Activated CD8-positive, alpha-beta memory T cell treated with anti-CD3 and anti-CD28 coated beads for 1 hour (primary cell): ENCODE data around the gene B4GALT6.

Experiments used
- DNase-seq, 2 donors: peaks; one replicate each; pipeline ENCODE4 v3.0.0-alpha.2; 2020; ENCODE audit warnings: low read depth in 1 of 2; ENCODE audit errors: extremely low read depth in 1 of 2

Gene B4GALT6

GRCh38 chr18:31694297-31694696 is 9.9 kb upstream of the B4GALT6 start:
- no peak for DNase-seq

- DNase-seq, result no peak
Measured at GRCh38 chr18:31688606-31689005, 4.2 kb upstream of the B4GALT6 start.

- no peak for DNase-seq
Measured at GRCh38 chr18:31686986-31687928, 2.9 kb upstream of the B4GALT6 start.

GRCh38 chr18:31686572-31686971 is 2.2 kb upstream of the B4GALT6 start:
- DNase-seq, result no peak

GRCh38 chr18:31685097-31686082 is 1.0 kb upstream of the B4GALT6 start:
- peak in 1 of 2 donors; percentile 13 for DNase-seq

- no peak for DNase-seq
Measured at GRCh38 chr18:31683968-31684278, 458 bp downstream of the B4GALT6 start.

- DNase-seq, result no peak
Measured at GRCh38 chr18:31683106-31683505, 1.3 kb downstream of the B4GALT6 start.

GRCh38 chr18:31680831-31681568 is 3.4 kb downstream of the B4GALT6 start:
- no peak for DNase-seq

GRCh38 chr18:31680433-31680811 is 4.0 kb downstream of the B4GALT6 start:
- DNase-seq, result no peak

- no peak for DNase-seq
Measured at GRCh38 chr18:31679791-31680432, 4.5 kb downstream of the B4GALT6 start.

- DNase-seq, result no peak
Measured at GRCh38 chr18:31679133-31679742, 5.1 kb downstream of the B4GALT6 start.

GRCh38 chr18:31678425-31678824 is 6.0 kb downstream of the B4GALT6 start:
- no peak for DNase-seq

GRCh38 chr18:31677592-31677991 is 6.8 kb downstream of the B4GALT6 start:
- no peak for DNase-seq

- DNase-seq, result no peak
Measured at GRCh38 chr18:31675404-31675803, 9.0 kb downstream of the B4GALT6 start.

GRCh38 chr18:31672628-31673135 is 11.7 kb downstream of the B4GALT6 start:
- no peak for DNase-seq

GRCh38 chr18:31671951-31672350 is 12.4 kb downstream of the B4GALT6 start:
- DNase-seq, result no peak

GRCh38 chr18:31669541-31669940 is 14.8 kb downstream of the B4GALT6 start:
- no peak for DNase-seq

- no peak for DNase-seq
Measured at GRCh38 chr18:31667185-31667584, 17.2 kb downstream of the B4GALT6 start.

- DNase-seq, result no peak
Measured at GRCh38 chr18:31666055-31666454, 18.3 kb downstream of the B4GALT6 start.

- DNase-seq, result no peak
Measured at GRCh38 chr18:31664101-31664500, 20.3 kb downstream of the B4GALT6 start.
